ENCODE measurements around the gene SPTBN5.

Gene SPTBN5

DNA sequence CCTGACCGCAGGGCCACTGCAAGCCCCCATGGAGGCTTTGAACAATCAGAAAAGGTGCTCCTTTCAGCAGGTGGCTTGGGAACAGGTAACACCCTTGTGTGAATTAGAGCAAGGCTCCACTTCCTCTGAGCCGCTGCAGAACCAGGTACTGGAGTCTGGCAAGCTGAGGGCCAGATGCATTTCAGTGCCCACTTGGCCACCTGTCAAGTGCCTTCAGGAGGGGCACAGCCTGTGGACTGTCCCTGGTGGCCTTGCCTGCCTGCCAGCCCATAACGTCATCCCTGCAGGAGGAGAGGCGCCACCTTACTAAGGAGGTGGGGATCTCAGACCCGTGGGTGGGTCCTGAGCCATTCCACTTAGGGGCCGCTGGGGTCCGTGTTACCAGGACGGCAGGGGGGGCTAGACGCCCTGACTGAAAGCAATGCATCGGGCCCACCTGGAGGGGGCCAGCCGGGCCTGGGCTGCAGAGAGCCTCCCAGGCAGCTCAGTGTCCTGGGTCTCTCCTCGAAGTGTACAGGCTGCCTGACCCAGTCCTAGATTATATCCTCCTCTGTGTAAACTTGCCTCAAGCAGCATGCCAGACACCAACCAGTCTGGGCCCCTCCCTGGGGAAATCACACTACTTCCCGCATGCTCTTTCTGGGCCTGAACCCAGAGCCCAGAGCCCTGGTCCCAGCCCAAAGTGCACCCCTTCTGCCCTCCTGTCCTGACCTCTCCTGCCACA, 16.1 kb downstream of the SPTBN5 start:
- TF ChIP-seq ARNTL (CRISPR knock-in tag; IDR thresholded peaks at IDR 0.05; ENCODE audit: borderline replicate concordance, low read depth) (no peak), ZNF8 (CRISPR knock-in tag; IDR thresholded peaks at IDR 0.05) (no peak), GLIS3 (CRISPR knock-in tag; IDR thresholded peaks at IDR 0.05) (no peak)
- TF ChIP-seq, protein P1, sequence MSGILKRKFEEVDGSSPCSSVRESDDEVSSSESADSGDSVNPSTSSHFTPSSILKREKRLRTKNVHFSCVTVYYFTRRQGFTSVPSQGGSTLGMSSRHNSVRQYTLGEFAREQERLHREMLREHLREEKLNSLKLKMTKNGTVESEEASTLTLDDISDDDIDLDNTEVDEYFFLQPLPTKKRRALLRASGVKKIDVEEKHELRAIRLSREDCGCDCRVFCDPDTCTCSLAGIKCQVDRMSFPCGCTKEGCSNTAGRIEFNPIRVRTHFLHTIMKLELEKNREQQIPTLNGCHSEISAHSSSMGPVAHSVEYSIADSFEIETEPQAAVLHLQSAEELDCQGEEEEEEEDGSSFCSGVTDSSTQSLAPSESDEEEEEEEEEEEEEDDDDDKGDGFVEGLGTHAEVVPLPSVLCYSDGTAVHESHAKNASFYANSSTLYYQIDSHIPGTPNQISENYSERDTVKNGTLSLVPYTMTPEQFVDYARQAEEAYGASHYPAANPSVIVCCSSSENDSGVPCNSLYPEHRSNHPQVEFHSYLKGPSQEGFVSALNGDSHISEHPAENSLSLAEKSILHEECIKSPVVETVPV (CRISPR knock-in tag; IDR thresholded peaks at IDR 0.05) = no peak

DNA sequence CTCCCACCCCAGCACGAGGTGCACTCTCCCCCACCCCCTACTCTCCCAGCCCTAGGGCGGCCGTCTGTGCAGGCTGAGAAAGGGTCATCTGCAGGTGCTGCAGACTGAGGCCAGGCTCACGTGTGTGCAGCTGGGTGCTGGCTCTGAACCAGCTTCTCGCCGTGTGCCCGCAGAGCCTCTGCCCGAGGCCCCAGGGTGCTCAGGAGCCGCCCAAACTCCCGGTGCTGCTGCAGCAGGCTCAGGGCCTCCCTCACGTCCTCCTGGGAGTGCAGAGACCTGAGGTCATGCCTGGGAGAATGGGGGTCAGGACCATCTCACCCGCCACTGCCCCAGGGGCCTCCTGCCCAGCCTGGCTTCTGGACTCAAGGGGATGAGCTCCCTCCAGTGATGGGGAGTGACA, 17.2 kb downstream of the SPTBN5 start:
- TF ChIP-seq ISL1 (CRISPR knock-in tag; IDR thresholded peaks at IDR 0.05) (no peak), PPARA (CRISPR knock-in tag; IDR thresholded peaks at IDR 0.05; ENCODE audit: borderline replicate concordance) (no peak), TCF4 (CRISPR knock-in tag; IDR thresholded peaks at IDR 0.05; ENCODE audit: borderline replicate concordance) (no peak), TOX (CRISPR knock-in tag; IDR thresholded peaks at IDR 0.05; ENCODE audit: borderline replicate concordance) (no peak), ESRRG (CRISPR knock-in tag; IDR thresholded peaks at IDR 0.05) (no peak), ZFP3 (CRISPR knock-in tag; IDR thresholded peaks at IDR 0.05) (no peak), ZNF70 (CRISPR knock-in tag; IDR thresholded peaks at IDR 0.05) (no peak), RARB (CRISPR knock-in tag; IDR thresholded peaks at IDR 0.05) (no peak), ZNF565 (CRISPR knock-in tag; conservative IDR thresholded peaks at IDR 0.05; ENCODE audit: low read depth) (no peak), ARNTL (CRISPR knock-in tag; IDR thresholded peaks at IDR 0.05; ENCODE audit: borderline replicate concordance, low read depth) (no peak), ZNF8 (CRISPR knock-in tag; IDR thresholded peaks at IDR 0.05) (no peak), BACH2 (CRISPR knock-in tag; IDR thresholded peaks at IDR 0.05; ENCODE audit: borderline replicate concordance) (no peak)
- TF ChIP-seq, protein P1 (CRISPR knock-in tag; IDR thresholded peaks at IDR 0.05) = no peak
- TF ChIP-seq, protein P2, sequence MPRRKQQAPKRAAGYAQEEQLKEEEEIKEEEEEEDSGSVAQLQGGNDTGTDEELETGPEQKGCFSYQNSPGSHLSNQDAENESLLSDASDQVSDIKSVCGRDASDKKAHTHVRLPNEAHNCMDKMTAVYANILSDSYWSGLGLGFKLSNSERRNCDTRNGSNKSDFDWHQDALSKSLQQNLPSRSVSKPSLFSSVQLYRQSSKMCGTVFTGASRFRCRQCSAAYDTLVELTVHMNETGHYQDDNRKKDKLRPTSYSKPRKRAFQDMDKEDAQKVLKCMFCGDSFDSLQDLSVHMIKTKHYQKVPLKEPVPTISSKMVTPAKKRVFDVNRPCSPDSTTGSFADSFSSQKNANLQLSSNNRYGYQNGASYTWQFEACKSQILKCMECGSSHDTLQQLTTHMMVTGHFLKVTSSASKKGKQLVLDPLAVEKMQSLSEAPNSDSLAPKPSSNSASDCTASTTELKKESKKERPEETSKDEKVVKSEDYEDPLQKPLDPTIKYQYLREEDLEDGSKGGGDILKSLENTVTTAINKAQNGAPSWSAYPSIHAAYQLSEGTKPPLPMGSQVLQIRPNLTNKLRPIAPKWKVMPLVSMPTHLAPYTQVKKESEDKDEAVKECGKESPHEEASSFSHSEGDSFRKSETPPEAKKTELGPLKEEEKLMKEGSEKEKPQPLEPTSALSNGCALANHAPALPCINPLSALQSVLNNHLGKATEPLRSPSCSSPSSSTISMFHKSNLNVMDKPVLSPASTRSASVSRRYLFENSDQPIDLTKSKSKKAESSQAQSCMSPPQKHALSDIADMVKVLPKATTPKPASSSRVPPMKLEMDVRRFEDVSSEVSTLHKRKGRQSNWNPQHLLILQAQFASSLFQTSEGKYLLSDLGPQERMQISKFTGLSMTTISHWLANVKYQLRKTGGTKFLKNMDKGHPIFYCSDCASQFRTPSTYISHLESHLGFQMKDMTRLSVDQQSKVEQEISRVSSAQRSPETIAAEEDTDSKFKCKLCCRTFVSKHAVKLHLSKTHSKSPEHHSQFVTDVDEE (CRISPR knock-in tag; IDR thresholded peaks at IDR 0.05) = no peak
- TF ChIP-seq, protein P3, sequence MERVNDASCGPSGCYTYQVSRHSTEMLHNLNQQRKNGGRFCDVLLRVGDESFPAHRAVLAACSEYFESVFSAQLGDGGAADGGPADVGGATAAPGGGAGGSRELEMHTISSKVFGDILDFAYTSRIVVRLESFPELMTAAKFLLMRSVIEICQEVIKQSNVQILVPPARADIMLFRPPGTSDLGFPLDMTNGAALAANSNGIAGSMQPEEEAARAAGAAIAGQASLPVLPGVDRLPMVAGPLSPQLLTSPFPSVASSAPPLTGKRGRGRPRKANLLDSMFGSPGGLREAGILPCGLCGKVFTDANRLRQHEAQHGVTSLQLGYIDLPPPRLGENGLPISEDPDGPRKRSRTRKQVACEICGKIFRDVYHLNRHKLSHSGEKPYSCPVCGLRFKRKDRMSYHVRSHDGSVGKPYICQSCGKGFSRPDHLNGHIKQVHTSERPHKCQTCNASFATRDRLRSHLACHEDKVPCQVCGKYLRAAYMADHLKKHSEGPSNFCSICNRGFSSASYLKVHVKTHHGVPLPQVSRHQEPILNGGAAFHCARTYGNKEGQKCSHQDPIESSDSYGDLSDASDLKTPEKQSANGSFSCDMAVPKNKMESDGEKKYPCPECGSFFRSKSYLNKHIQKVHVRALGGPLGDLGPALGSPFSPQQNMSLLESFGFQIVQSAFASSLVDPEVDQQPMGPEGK (CRISPR knock-in tag; IDR thresholded peaks at IDR 0.05; ENCODE audit: borderline replicate concordance) = no peak
- TF ChIP-seq, protein P4, sequence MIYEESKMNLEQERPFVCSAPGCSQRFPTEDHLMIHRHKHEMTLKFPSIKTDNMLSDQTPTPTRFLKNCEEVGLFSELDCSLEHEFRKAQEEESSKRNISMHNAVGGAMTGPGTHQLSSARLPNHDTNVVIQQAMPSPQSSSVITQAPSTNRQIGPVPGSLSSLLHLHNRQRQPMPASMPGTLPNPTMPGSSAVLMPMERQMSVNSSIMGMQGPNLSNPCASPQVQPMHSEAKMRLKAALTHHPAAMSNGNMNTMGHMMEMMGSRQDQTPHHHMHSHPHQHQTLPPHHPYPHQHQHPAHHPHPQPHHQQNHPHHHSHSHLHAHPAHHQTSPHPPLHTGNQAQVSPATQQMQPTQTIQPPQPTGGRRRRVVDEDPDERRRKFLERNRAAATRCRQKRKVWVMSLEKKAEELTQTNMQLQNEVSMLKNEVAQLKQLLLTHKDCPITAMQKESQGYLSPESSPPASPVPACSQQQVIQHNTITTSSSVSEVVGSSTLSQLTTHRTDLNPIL (CRISPR knock-in tag; IDR thresholded peaks at IDR 0.05; ENCODE audit: low read depth) = no peak
- TF ChIP-seq, protein P5, sequence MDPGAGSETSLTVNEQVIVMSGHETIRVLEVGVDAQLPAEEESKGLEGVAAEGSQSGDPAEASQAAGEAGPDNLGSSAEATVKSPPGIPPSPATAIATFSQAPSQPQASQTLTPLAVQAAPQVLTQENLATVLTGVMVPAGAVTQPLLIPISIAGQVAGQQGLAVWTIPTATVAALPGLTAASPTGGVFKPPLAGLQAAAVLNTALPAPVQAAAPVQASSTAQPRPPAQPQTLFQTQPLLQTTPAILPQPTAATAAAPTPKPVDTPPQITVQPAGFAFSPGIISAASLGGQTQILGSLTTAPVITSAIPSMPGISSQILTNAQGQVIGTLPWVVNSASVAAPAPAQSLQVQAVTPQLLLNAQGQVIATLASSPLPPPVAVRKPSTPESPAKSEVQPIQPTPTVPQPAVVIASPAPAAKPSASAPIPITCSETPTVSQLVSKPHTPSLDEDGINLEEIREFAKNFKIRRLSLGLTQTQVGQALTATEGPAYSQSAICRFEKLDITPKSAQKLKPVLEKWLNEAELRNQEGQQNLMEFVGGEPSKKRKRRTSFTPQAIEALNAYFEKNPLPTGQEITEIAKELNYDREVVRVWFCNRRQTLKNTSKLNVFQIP (CRISPR knock-in tag; IDR thresholded peaks at IDR 0.05; ENCODE audit: borderline replicate concordance, low read depth) = no peak
- no peak for ATAC-seq

More for the DNA sequence above, 16.1 kb downstream of the SPTBN5 start:
- no peak for ATAC-seq

DNA sequence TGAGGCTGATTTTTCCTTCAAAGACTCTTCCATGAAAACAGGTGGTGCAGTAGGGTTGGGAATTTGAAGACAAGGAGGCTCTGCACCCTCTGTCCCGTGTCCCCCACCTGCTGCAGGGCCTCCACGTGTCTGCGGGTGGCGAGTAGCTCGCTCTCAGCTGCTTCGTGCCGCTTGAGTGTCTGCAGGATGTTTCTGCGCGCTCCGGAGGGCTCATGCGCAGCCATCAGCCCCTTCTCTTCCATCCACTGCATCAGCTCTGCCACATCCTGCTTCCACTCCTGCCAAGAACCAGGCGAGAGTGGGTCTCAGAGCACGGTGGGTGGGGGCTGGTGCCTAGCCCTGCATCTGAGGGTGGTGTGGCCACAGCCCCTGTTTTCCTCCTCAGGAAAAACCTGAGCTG, 17.8 kb downstream of the SPTBN5 start:
- ATAC-seq = no peak
- TF ChIP-seq ESRRG (CRISPR knock-in tag; IDR thresholded peaks at IDR 0.05) = no peak
- TF ChIP-seq, protein P5 (CRISPR knock-in tag; IDR thresholded peaks at IDR 0.05; ENCODE audit: borderline replicate concordance, low read depth) = no peak
- no peak for TF ChIP-seq ZNF8 (CRISPR knock-in tag; IDR thresholded peaks at IDR 0.05)
- no peak for TF ChIP-seq BACH2 (CRISPR knock-in tag; IDR thresholded peaks at IDR 0.05; ENCODE audit: borderline replicate concordance)
- no peak for TF ChIP-seq ISL1 (CRISPR knock-in tag; IDR thresholded peaks at IDR 0.05)
- no peak for TF ChIP-seq ZNF565 (CRISPR knock-in tag; conservative IDR thresholded peaks at IDR 0.05; ENCODE audit: low read depth)
- TF ChIP-seq TCF4 (CRISPR knock-in tag; IDR thresholded peaks at IDR 0.05; ENCODE audit: borderline replicate concordance) = no peak
- no peak for TF ChIP-seq RARB (CRISPR knock-in tag; IDR thresholded peaks at IDR 0.05)
- TF ChIP-seq, protein P2 (CRISPR knock-in tag; IDR thresholded peaks at IDR 0.05) = no peak
- no peak for TF ChIP-seq TOX (CRISPR knock-in tag; IDR thresholded peaks at IDR 0.05; ENCODE audit: borderline replicate concordance)
- no peak for TF ChIP-seq CSDC2 (CRISPR knock-in tag; IDR thresholded peaks at IDR 0.05)
- TF ChIP-seq ZFP3 (CRISPR knock-in tag; IDR thresholded peaks at IDR 0.05) = no peak
- no peak for TF ChIP-seq ARNTL (CRISPR knock-in tag; IDR thresholded peaks at IDR 0.05; ENCODE audit: borderline replicate concordance, low read depth)
